ENCODE data around the gene TMSB15C.
"Not testable (repeated sequence)": the region's sequence is repeated elsewhere in the genome, so short reads cannot be mapped to it uniquely, and the experiment has no call there.

Gene TMSB15C

GRCh38 chrX:104075778-104076445 is at the start of gene TMSB15C:
TSS of gene TMSB15C (minus strand) at chrX:104076236.
- in situ Hi-C loops (cut with MboI; ENCODE audit: low sequenced_read_pairs), result not testable (repeated sequence)

- in situ Hi-C loops (cut with MboI; ENCODE audit: low sequenced_read_pairs), result no loop called here
Observed at GRCh38 chrX:104122829-104123228, 46.8 kb upstream of the TMSB15C start.

- in situ Hi-C loops (cut with MboI; ENCODE audit: low sequenced_read_pairs), result no loop called here
Observed at GRCh38 chrX:104118765-104119164, 42.7 kb upstream of the TMSB15C start.

GRCh38 chrX:104117759-104118158 is 41.7 kb upstream of the TMSB15C start:
- in situ Hi-C loops (cut with MboI; ENCODE audit: low sequenced_read_pairs), result no loop called here

- in situ Hi-C loops (cut with MboI; ENCODE audit: low sequenced_read_pairs), result no loop called here
Observed at GRCh38 chrX:104113222-104113965, 37.4 kb upstream of the TMSB15C start.

- in situ Hi-C loops (cut with MboI; ENCODE audit: low sequenced_read_pairs), result no loop called here
Observed at GRCh38 chrX:104112326-104112951, 36.4 kb upstream of the TMSB15C start, which contains the start of gene ZCCHC18. TSS of gene ZCCHC18 (plus strand) at chrX:104112523. CDS start at chrX:104114112, 1,589 bp downstream.

GRCh38 chrX:104110491-104111240 is 34.6 kb upstream of the TMSB15C start:
- in situ Hi-C loops (cut with MboI; ENCODE audit: low sequenced_read_pairs), result not testable (repeated sequence)

GRCh38 chrX:104108955-104109354 is 32.9 kb upstream of the TMSB15C start:
- in situ Hi-C loops (cut with MboI; ENCODE audit: low sequenced_read_pairs), result no loop called here

- in situ Hi-C loops (cut with MboI; ENCODE audit: low sequenced_read_pairs), result no loop called here
Observed at GRCh38 chrX:104105330-104106262, 29.6 kb upstream of the TMSB15C start.

GRCh38 chrX:104104676-104105075 is 28.6 kb upstream of the TMSB15C start:
- in situ Hi-C loops (cut with MboI; ENCODE audit: low sequenced_read_pairs), result no loop called here

- in situ Hi-C loops (cut with MboI; ENCODE audit: low sequenced_read_pairs), result no loop called here
Observed at GRCh38 chrX:104098919-104099318, 22.9 kb upstream of the TMSB15C start.

GRCh38 chrX:104098151-104098808 is 22.2 kb upstream of the TMSB15C start:
- in situ Hi-C loops (cut with MboI; ENCODE audit: low sequenced_read_pairs), result no loop called here

- in situ Hi-C loops (cut with MboI; ENCODE audit: low sequenced_read_pairs), result no loop called here
Observed at GRCh38 chrX:104085919-104086318, 9.9 kb upstream of the TMSB15C start.

- in situ Hi-C loops (cut with MboI; ENCODE audit: low sequenced_read_pairs), result no loop called here
Observed at GRCh38 chrX:104085477-104085876, 9.4 kb upstream of the TMSB15C start.

GRCh38 chrX:104084534-104085277 is 8.7 kb upstream of the TMSB15C start:
- in situ Hi-C loops (cut with MboI; ENCODE audit: low sequenced_read_pairs), result no loop called here

- in situ Hi-C loops (cut with MboI; ENCODE audit: low sequenced_read_pairs), result no loop called here
Observed at GRCh38 chrX:104084063-104084462, 8.0 kb upstream of the TMSB15C start.

GRCh38 chrX:104077854-104078253 is 1.8 kb upstream of the TMSB15C start:
- in situ Hi-C loops (cut with MboI; ENCODE audit: low sequenced_read_pairs), result not testable (repeated sequence)

GRCh38 chrX:104062636-104063035 is 13.4 kb downstream of the TMSB15C start:
- in situ Hi-C loops (cut with MboI; ENCODE audit: low sequenced_read_pairs), result not testable (repeated sequence)

GRCh38 chrX:104054956-104055355 is 21.1 kb downstream of the TMSB15C start:
- in situ Hi-C loops (cut with MboI; ENCODE audit: low sequenced_read_pairs), result not testable (repeated sequence)
